ENCODE measurements around the gene LRIG3.
"Not testable (repeated sequence)": the region's sequence is repeated elsewhere in the genome, so short reads cannot be mapped to it uniquely, and the experiment has no call there.

Gene LRIG3

DNA sequence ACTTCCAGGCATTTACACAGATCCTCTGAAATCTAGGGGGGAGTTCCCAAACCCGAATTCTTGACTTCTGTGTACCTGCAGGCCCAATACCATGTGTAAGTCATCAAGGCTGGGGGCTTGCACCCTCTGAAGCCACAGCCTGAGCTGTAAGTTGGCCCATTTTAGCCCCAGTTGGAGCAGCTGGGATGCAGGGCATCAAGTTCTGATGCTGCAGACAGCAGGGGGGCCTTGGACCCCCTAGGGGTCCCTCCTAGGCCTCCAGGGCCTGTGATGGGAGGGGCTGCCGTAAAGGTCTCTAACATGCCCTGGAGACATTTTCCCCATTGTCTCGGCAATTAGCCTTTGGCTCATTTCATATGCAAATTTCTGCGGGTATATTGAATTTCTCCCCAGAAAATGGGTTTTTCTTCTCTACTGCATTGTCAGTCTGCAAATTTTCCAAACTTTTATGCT is 59.5 kb downstream of the LRIG3 start:
- Histone ChIP-seq H3K9ac (ENCODE audit: low read length) (no peak overlapping the region), H3K4me3 (ENCODE audit: low read length) (no peak overlapping the region), H2AFZ (ENCODE audit: low read depth, low read length) (no peak overlapping the region), H3K36me3 (replicated peaks; ENCODE audit: low read depth, low read length) (no peaks in the 10 kb centered on the region), H3K79me2 (ENCODE audit: low read length) (no peaks in the 10 kb centered on the region), H3K27ac (ENCODE audit: low read length) (no peak overlapping the region), H4K20me1 (ENCODE audit: insufficient read depth, low read length) (no peaks in the 10 kb centered on the region), H3K4me2 (ENCODE audit: low read length) (no peak overlapping the region), H3K4me1 (ENCODE audit: low read length) (no peaks in the 10 kb centered on the region), H3K9me3 (ENCODE audit: insufficient read depth, low read length) (no peaks in the 10 kb centered on the region), H3K27me3 (ENCODE audit: low read depth, low read length) (no peaks in the 10 kb centered on the region)
- no peak for TF ChIP-seq EZH2phosphoT487 (IDR thresholded peaks at IDR 0.05; ENCODE audit: low read depth)
- TF ChIP-seq, protein P1, sequence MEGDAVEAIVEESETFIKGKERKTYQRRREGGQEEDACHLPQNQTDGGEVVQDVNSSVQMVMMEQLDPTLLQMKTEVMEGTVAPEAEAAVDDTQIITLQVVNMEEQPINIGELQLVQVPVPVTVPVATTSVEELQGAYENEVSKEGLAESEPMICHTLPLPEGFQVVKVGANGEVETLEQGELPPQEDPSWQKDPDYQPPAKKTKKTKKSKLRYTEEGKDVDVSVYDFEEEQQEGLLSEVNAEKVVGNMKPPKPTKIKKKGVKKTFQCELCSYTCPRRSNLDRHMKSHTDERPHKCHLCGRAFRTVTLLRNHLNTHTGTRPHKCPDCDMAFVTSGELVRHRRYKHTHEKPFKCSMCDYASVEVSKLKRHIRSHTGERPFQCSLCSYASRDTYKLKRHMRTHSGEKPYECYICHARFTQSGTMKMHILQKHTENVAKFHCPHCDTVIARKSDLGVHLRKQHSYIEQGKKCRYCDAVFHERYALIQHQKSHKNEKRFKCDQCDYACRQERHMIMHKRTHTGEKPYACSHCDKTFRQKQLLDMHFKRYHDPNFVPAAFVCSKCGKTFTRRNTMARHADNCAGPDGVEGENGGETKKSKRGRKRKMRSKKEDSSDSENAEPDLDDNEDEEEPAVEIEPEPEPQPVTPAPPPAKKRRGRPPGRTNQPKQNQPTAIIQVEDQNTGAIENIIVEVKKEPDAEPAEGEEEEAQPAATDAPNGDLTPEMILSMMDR (IDR thresholded peaks at IDR 0.05; ENCODE audit: low read depth, low read length): no peak

DNA sequence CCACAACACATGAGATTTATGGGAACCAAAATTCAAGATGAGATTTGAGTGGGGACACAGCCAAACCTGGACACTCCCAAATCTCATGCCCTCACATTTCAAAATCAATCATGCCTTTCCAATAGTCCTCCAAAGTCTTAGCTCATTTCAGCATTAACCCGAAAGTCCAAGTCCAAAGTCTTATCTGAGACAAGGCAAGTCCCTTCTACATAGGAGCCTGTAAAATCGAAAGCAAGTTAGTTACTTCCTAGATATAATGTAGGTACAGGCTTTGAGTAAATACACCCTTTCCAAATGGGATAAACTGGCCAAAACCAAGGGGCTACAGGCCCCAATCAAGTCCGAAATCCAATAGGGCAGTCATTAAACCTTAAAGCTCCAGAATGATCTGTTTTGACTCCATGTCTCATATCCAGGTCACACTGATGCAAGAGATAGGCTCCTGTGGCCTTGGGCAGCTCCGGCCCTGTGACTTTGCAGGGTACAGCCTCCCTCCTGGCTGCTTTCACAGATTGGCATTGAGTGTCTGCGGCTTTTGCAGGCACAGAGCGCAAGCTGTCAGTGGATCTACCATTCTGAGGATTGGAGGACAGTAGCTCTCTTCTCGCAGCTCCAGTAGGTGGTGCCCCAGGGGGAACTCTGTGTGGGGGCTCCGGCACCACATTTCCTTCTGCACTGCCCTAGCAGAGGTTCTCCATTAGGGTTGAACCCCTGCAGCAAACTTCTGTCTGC is 60.1 kb downstream of the LRIG3 start:
- no peaks in the 10 kb centered on the region for H3K36me3 ChIP-seq (replicated peaks; ENCODE audit: low read depth, low read length)
- no peak for TF ChIP-seq EZH2phosphoT487 (IDR thresholded peaks at IDR 0.05; ENCODE audit: low read depth)
- TF ChIP-seq, protein P1 (IDR thresholded peaks at IDR 0.05; ENCODE audit: low read depth, low read length): no peak
- H3K4me3 ChIP-seq (ENCODE audit: low read length): no peak overlapping the region
- H3K9ac ChIP-seq (ENCODE audit: low read length): no peak overlapping the region
- no peaks in the 10 kb centered on the region for H3K27me3 ChIP-seq (ENCODE audit: low read depth, low read length)
- H2AFZ ChIP-seq (ENCODE audit: low read depth, low read length): no peak overlapping the region
- no peaks in the 10 kb centered on the region for H3K4me1 ChIP-seq (ENCODE audit: low read length)
- H3K4me2 ChIP-seq (ENCODE audit: low read length): no peak overlapping the region
- H3K79me2 ChIP-seq (ENCODE audit: low read length): no peaks in the 10 kb centered on the region
- no peaks in the 10 kb centered on the region for H4K20me1 ChIP-seq (ENCODE audit: insufficient read depth, low read length)
- H3K27ac ChIP-seq (ENCODE audit: low read length): no peak overlapping the region
- H3K9me3 ChIP-seq (ENCODE audit: insufficient read depth, low read length): no peaks in the 10 kb centered on the region

DNA sequence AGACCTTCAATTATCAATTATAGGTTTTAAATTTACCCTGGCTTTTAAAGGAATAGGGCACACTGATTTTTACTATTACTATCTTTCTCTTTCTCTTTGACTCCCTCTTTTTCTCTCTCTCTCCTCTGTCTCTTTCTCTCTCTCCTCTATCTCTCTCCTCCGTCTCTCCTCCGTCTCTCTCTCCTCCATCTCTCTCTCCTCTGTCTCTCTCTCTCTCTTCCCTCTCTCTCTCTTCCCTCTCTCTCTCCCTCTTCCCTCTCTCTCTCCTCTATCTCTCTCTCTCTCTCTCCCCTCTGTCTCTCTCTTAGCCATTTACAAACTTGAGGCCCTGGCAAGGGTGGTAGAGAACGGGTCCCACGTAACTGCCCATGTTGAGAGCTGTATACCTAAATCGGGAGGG is 62.3 kb downstream of the LRIG3 start:
- no peaks in the 10 kb centered on the region for H3K27me3 ChIP-seq (ENCODE audit: low read depth, low read length)
- no peak for TF ChIP-seq EZH2phosphoT487 (IDR thresholded peaks at IDR 0.05; ENCODE audit: low read depth)
- TF ChIP-seq, protein P1 (IDR thresholded peaks at IDR 0.05; ENCODE audit: low read depth, low read length): no peak
- H3K9ac ChIP-seq (ENCODE audit: low read length): no peak overlapping the region
- no peaks in the 10 kb centered on the region for H4K20me1 ChIP-seq (ENCODE audit: insufficient read depth, low read length)
- no peaks in the 10 kb centered on the region for H3K9me3 ChIP-seq (ENCODE audit: insufficient read depth, low read length)
- no peaks in the 10 kb centered on the region for H3K36me3 ChIP-seq (replicated peaks; ENCODE audit: low read depth, low read length)
- H3K27ac ChIP-seq (ENCODE audit: low read length): no peak overlapping the region
- H2AFZ ChIP-seq (ENCODE audit: low read depth, low read length): no peak overlapping the region
- no peak overlapping the region for H3K4me2 ChIP-seq (ENCODE audit: low read length)
- H3K4me1 ChIP-seq (ENCODE audit: low read length): no peaks in the 10 kb centered on the region
- no peaks in the 10 kb centered on the region for H3K79me2 ChIP-seq (ENCODE audit: low read length)
- H3K4me3 ChIP-seq (ENCODE audit: low read length): no peak overlapping the region

DNA sequence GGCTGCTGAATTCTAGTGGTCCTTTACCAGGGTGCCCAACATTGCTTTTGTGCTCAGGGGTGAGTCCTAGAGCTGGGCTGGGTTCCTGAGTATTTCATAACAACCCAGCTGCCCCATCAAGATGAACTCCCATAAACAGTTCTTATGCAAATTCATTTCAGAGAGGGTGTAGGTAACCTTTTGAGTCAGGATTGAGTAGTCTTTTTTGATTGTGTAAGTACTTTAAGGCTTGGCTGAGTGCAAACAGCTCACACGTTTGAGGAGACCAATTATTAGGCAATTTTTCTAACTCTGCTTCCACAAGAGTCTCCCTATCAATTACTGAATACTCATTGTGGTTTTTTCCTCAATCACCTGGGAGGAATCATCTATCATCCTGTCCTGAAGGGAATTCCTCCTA is 63.1 kb downstream of the LRIG3 start:
- not testable (repeated sequence) for H3K9me3 ChIP-seq (ENCODE audit: insufficient read depth, low read length); H3K4me3 ChIP-seq (ENCODE audit: low read length); H3K79me2 ChIP-seq (ENCODE audit: low read length); H4K20me1 ChIP-seq (ENCODE audit: insufficient read depth, low read length); H3K36me3 ChIP-seq (replicated peaks; ENCODE audit: low read depth, low read length); H3K4me1 ChIP-seq (ENCODE audit: low read length); H3K4me2 ChIP-seq (ENCODE audit: low read length); H2AFZ ChIP-seq (ENCODE audit: low read depth, low read length); H3K9ac ChIP-seq (ENCODE audit: low read length); H3K27me3 ChIP-seq (ENCODE audit: low read depth, low read length); H3K27ac ChIP-seq (ENCODE audit: low read length)

DNA sequence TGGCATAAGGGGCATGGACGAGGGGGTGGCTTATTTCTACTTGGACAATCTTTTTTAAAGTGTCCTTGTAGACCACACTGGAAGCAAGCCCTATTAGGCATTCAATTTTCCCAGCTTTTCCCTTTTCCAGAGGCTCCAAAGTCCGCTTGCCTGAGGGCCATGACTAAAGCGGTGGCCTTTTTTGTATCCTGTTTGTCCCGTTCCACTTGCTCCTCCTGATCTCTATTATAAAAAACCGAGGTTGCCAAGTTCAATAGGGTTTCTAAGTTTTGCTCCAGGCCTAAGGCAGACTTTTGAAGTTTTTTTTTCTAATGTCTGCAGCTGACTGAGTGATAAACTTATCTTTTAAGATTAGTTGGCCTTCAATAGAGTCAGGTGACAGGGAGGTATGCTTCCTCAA is 64.7 kb downstream of the LRIG3 start:
- H3K9me3 ChIP-seq (ENCODE audit: insufficient read depth, low read length); H4K20me1 ChIP-seq (ENCODE audit: insufficient read depth, low read length); H3K36me3 ChIP-seq (replicated peaks; ENCODE audit: low read depth, low read length); H3K4me2 ChIP-seq (ENCODE audit: low read length); H3K4me1 ChIP-seq (ENCODE audit: low read length); H3K27me3 ChIP-seq (ENCODE audit: low read depth, low read length); H3K27ac ChIP-seq (ENCODE audit: low read length); H2AFZ ChIP-seq (ENCODE audit: low read depth, low read length); H3K79me2 ChIP-seq (ENCODE audit: low read length); H3K9ac ChIP-seq (ENCODE audit: low read length); H3K4me3 ChIP-seq (ENCODE audit: low read length): not testable (repeated sequence)

All from OCI-LY3 (cell line).